HepG2 (cell line): ENCODE results near the gene OR6S1. TPM values are rescaled to one million over a fixed set of nuclear protein-coding genes. Genes with fewer than 3 reads are reported as not detected.

Experiments used
- ATM ChIP-seq: fragments of 450-650 bp; IDR thresholded peaks from 2 replicates; pipeline ENCODE4 v1.7.1; 2017; ENCODE audit warnings: mild to moderate bottlenecking, borderline replicate concordance
- GZF1 ChIP-seq: sonication (generic); formaldehyde crosslinking; IDR thresholded peaks from 2 replicates; pipeline ENCODE4 v1.5.1; 2020; ENCODE audit warnings: mild to moderate bottlenecking, missing genetic modification reagents
- LRRFIP1 ChIP-seq: sonication (generic); formaldehyde crosslinking; conservative IDR thresholded peaks from 2 replicates; pipeline ENCODE4 v1.4.0; 2020; ENCODE audit warnings: missing genetic modification reagents
- NRL ChIP-seq: sonication (generic); formaldehyde crosslinking; IDR thresholded peaks from 2 replicates; pipeline ENCODE4 v1.5.0; 2020; ENCODE audit warnings: missing genetic modification reagents, mild to moderate bottlenecking, moderate library complexity, borderline replicate concordance
- RAD21 ChIP-seq: fragments of 450-650 bp; formaldehyde crosslinking; IDR thresholded peaks from 2 replicates; pipeline ENCODE4 v1.5.0; 2020; ENCODE audit warnings: mild to moderate bottlenecking
- RCOR2 ChIP-seq: IDR thresholded peaks from 2 replicates; pipeline ENCODE4 v1.6.1; 2016; ENCODE audit warnings: missing biosample characterization, missing genetic modification reagents
- RFX3 ChIP-seq: IDR thresholded peaks from 2 replicates; pipeline ENCODE4 v1.6.1; 2016; ENCODE audit warnings: missing biosample characterization, missing genetic modification reagents
- RXRB ChIP-seq: IDR thresholded peaks from 2 replicates; pipeline ENCODE4 v1.6.1; 2016; ENCODE audit warnings: borderline replicate concordance, missing genetic modification reagents, missing compliant biosample characterization
- SP4 ChIP-seq: sonication (generic); formaldehyde crosslinking; IDR thresholded peaks from 2 replicates; pipeline ENCODE4 v1.8.1; 2023; ENCODE audit warnings: mild to moderate bottlenecking, missing genetic modification reagents
- SRY ChIP-seq: sonication (generic); formaldehyde crosslinking; IDR thresholded peaks from 2 replicates; pipeline ENCODE4 v1.8.0; 2022; ENCODE audit warnings: mild to moderate bottlenecking, missing genetic modification reagents
- ZNF143 ChIP-seq: sonication (generic); formaldehyde crosslinking; IDR thresholded peaks from 2 replicates; pipeline ENCODE4 v1.4.0; 2020; ENCODE audit warnings: missing genetic modification reagents
- ZNF207 ChIP-seq: fragments of 450-650 bp; IDR thresholded peaks from 2 replicates; pipeline ENCODE4 v1.6.1; 2016; ENCODE audit warnings: antibody characterized with exemption, borderline replicate concordance
- ZNF547 ChIP-seq: sonication (generic); formaldehyde crosslinking; IDR thresholded peaks from 2 replicates; pipeline ENCODE4 v1.5.1; 2020; ENCODE audit warnings: mild to moderate bottlenecking, missing genetic modification reagents
- ZNF563 ChIP-seq: sonication (generic); formaldehyde crosslinking; IDR thresholded peaks from 2 replicates; pipeline ENCODE4 v1.8.0; 2022; ENCODE audit warnings: mild to moderate bottlenecking, moderate library complexity, missing genetic modification reagents
- ZNF672 ChIP-seq: sonication (generic); formaldehyde crosslinking; IDR thresholded peaks from 2 replicates; pipeline ENCODE4 v1.8.1; 2022; ENCODE audit warnings: missing genetic modification reagents
- ZNF710 ChIP-seq: sonication (generic); formaldehyde crosslinking; IDR thresholded peaks from 2 replicates; pipeline ENCODE4 v1.5.0; 2020; ENCODE audit warnings: mild to moderate bottlenecking, missing genetic modification reagents, borderline replicate concordance
- ZSCAN22 ChIP-seq: sonication (generic); formaldehyde crosslinking; IDR thresholded peaks from 2 replicates; pipeline ENCODE4 v1.4.0; 2020; ENCODE audit warnings: mild to moderate bottlenecking, missing genetic modification reagents
- ZSCAN31 ChIP-seq: sonication (generic); formaldehyde crosslinking; IDR thresholded peaks from 2 replicates; pipeline ENCODE4 v1.5.0; 2020; ENCODE audit warnings: low read depth, mild to moderate bottlenecking, missing genetic modification reagents
- polyA plus RNA-seq, 8 experiments: library from polyadenylated mRNA; depleted of rRNA in 3 of 8; stranded (reverse) in 7 of 8; unstranded in 1 of 8; fragments of >200 nt; fragmentation: Illumina TruSeq in 4 of 8; extraction: Trizol in 4 of 8; gene quantifications; 2 replicates each; pipeline versions ENCODE4 v1.2.1 to v1.2.3, GENCODE V29; 2011 to 2016; ENCODE audit warnings: low read depth in 4 of 8, missing spikeins in 1 of 8, mixed read lengths in 1 of 8; ENCODE audit not compliant: insufficient read depth in 1 of 8
- total RNA-seq, 5 experiments: library from RNA; depleted of rRNA; stranded (reverse); fragments of >200 nt; fragmentation: Illumina TruSeq; extraction: Trizol; gene quantifications; 2 replicates each; pipeline ENCODE4 v1.2.3, GENCODE V29; 2016; ENCODE audit warnings: low read depth in 1 of 5
- TF ChIP-seq, protein P1 (sequence below): sonication (generic); formaldehyde crosslinking; IDR thresholded peaks from 2 replicates; pipeline ENCODE4 v1.5.1; 2020; ENCODE audit warnings: mild to moderate bottlenecking, missing genetic modification reagents, borderline replicate concordance
- TF ChIP-seq, protein P2 (sequence below): IDR thresholded peaks from 2 replicates; pipeline ENCODE4 v1.6.1; 2016; ENCODE audit warnings: low read depth, control low read depth
- TF ChIP-seq, protein P3 (sequence below): sonication (generic); formaldehyde crosslinking; IDR thresholded peaks from 2 replicates; pipeline ENCODE4 v1.4.0; 2020; ENCODE audit warnings: missing genetic modification reagents, low read depth, mild to moderate bottlenecking, borderline replicate concordance

Gene OR6S1
- total and polyA plus RNA-seq, 2 of the 13 experiments (the other 11 are each of a cell fraction or from before 2014, with no cell fraction given): 0.09 TPM; not detected in 1

- TF ChIP-seq SRY (CRISPR knock-in tag) (0 out of 2 replicates have a peak, but pooled peaks have one; percentile 67), LRRFIP1 (CRISPR knock-in tag) (0 out of 2 replicates have a peak, but pooled peaks have one; percentile 4), SP4 (no peak), RXRB (peak; percentile 69), ZSCAN22 (CRISPR knock-in tag) (peak; percentile 42; the same call in 1 of the 2 replicates), ZSCAN31 (CRISPR knock-in tag) (peak; percentile 22; the same call in 1 of the 2 replicates), RFX3 (CRISPR knock-in tag) (no peak), ZNF143 (CRISPR knock-in tag) (no peak; the same call in 1 of the 2 replicates), ZNF563 (CRISPR knock-in tag) (no peak), ZNF207 (no peak), ZNF710 (CRISPR knock-in tag) (peak; percentile 95), RCOR2 (peak; percentile 72), NRL (CRISPR knock-in tag) (0 out of 2 replicates have a peak, but pooled peaks have one; percentile 44), ZNF547 (CRISPR knock-in tag) (no peak), RAD21 (peak; percentile 31; the same call in 1 of the 2 replicates), ATM (no peak), ZNF672 (CRISPR knock-in tag) (no peak), GZF1 (CRISPR knock-in tag) (peak; percentile 81; the same call in 1 of the 2 replicates)
- TF ChIP-seq, protein P1, sequence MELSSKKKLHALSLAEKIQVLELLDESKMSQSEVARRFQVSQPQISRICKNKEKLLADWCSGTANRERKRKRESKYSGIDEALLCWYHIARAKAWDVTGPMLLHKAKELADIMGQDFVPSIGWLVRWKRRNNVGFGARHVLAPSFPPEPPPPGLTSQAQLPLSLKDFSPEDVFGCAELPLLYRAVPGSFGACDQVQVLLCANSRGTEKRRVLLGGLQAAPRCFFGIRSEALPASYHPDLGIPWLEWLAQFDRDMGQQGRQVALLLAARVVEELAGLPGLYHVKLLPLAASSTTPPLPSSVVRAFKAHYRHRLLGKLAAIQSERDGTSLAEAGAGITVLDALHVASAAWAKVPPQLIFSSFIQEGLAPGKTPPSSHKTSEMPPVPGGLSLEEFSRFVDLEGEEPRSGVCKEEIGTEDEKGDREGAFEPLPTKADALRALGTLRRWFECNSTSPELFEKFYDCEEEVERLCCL: no peak; the same call in 1 of the 2 replicates
- TF ChIP-seq, protein P2, sequence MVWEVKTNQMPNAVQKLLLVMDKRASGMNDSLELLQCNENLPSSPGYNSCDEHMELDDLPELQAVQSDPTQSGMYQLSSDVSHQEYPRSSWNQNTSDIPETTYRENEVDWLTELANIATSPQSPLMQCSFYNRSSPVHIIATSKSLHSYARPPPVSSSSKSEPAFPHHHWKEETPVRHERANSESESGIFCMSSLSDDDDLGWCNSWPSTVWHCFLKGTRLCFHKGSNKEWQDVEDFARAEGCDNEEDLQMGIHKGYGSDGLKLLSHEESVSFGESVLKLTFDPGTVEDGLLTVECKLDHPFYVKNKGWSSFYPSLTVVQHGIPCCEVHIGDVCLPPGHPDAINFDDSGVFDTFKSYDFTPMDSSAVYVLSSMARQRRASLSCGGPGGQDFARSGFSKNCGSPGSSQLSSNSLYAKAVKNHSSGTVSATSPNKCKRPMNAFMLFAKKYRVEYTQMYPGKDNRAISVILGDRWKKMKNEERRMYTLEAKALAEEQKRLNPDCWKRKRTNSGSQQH (CRISPR knock-in tag): peak; percentile 79; the same call in 1 of the 2 replicates
- TF ChIP-seq, protein P3, sequence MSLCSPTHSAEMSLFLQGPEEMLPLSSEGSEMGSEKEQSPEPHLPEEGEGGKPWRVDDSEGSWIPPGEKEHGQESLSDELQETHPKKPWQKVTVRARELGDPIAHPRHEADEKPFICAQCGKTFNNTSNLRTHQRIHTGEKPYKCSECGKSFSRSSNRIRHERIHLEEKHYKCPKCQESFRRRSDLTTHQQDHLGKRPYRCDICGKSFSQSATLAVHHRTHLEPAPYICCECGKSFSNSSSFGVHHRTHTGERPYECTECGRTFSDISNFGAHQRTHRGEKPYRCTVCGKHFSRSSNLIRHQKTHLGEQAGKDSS (CRISPR knock-in tag): peak; percentile 44; the same call in 1 of the 2 replicates
Observed at GRCh38 chr14:20681348-20682126, 40.0 kb upstream of the OR6S1 start (continued).
